Activated CD4-positive, alpha-beta memory T cell treated with anti-CD3 and anti-CD28 coated beads for 36 hours (primary cell): ENCODE measurements around the gene PPP1R3G. TPM values are rescaled to one million over a fixed set of nuclear protein-coding genes. Genes with fewer than 3 reads are reported as not detected.
"Not testable (repeated sequence)": the region's sequence is repeated elsewhere in the genome, so short reads cannot be mapped to it uniquely, and the experiment has no call there.

Experiments
- CTCF ChIA-PET: fragments of 350-600 bp; sonication (Branson Sonifier 250); formaldehyde crosslinking; loops from one replicate; lab custom pipeline; 2021; ENCODE audit warnings: antibody characterized with exemption, inconsistent platforms; lab: Charles Lee
- POLR2A ChIA-PET: fragments of 350-600 bp; sonication (Branson Sonifier 250); formaldehyde crosslinking; loops from one replicate; lab custom pipeline; 2021; ENCODE audit warnings: antibody characterized with exemption; lab: Charles Lee
- DNase-seq: peaks from one replicate; pipeline ENCODE4 v3.0.0-alpha.2; 2020
- H3K27ac Mint-ChIP-seq: one replicate; pipeline ENCODE4 v1.8.0; 2021; ENCODE audit warnings: mixed read lengths
- H3K27me3 Mint-ChIP-seq: one replicate; pipeline ENCODE4 v1.8.0; 2021; ENCODE audit warnings: mixed read lengths
- H3K36me3 Mint-ChIP-seq: one replicate; pipeline ENCODE4 v1.8.0; 2021; ENCODE audit warnings: mixed read lengths
- H3K4me1 Mint-ChIP-seq: one replicate; pipeline ENCODE4 v1.8.0; 2021; ENCODE audit warnings: low read depth, mixed read lengths
- H3K4me3 Mint-ChIP-seq: one replicate; pipeline ENCODE4 v1.8.0; 2021; ENCODE audit warnings: mild to moderate bottlenecking, mixed read lengths
- H3K9me3 Mint-ChIP-seq: one replicate; pipeline ENCODE4 v1.8.0; 2021; ENCODE audit warnings: mixed read lengths
- intact Hi-C: fragments of 100-400 bp; cut with micrococcal nuclease; formaldehyde crosslinking; loops from one replicate; pipeline ENCODE4 v1.15.1; 2023
- total RNA-seq, 2 experiments: library from RNA; stranded (reverse); gene quantifications; one replicate each; pipeline ENCODE4 v1.2.3, GENCODE V29; 2021

The PPP1R3G gene
- total RNA-seq, 2 experiments from 2014 or later = not detected

DNA sequence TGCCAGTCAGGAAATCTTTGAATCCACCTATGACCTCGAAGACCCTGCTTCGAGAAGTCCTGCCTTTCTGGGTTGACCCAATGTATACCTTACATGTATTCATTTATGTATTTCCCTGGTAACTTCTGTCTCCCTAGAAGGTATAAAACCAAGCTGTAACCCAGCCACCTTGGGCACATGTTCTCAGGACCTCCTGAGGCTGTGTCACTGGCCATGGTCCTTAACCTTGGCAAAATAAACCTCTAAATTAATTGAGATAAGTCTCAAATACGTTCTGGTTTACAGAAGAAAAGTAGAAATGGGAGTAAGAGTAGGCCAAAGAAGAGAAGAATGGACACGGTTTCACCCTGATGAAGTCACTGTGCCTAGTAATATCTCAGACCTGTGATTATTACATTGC is 30.0 kb upstream of the PPP1R3G start:
- no peak for DNase-seq
- intact Hi-C loops = no loop called here
- Mint-ChIP-seq H3K4me3 (no peak overlapping the region), H3K4me1 (no peaks in the 10 kb centered on the region), H3K36me3 (no peaks in the 10 kb centered on the region), H3K27me3 (peaks cover 7% of the 10 kb centered on the region), H3K27ac (no peak overlapping the region), H3K9me3 (peaks cover 21% of the 10 kb centered on the region)
- POLR2A ChIA-PET = no interaction called here
- CTCF ChIA-PET = no interaction called here

DNA sequence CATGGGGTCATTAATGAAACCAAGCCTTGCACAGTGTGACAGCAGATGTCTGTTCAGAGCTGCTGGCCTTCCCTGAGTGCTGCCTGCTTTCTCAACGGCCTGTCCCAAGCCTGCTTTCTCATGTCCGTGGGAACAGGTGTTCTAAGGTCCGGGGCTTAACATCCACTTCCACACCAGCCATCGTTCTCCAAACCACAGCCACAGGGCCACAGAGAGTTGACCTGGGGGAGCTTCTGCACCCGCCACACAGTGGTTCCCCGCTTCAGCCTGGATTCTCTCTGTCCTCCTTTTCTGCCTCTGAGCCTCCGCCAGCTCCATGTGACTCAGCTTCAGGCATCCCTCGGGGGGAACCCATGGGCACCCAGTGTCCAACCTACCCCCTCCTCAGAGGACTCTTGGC is 26.9 kb upstream of the PPP1R3G start:
- POLR2A ChIA-PET = no interaction called here
- H3K4me3 Mint-ChIP-seq = no peak overlapping the region
- no peaks in the 10 kb centered on the region for H3K4me1 Mint-ChIP-seq
- DNase-seq = no peak
- H3K9me3 Mint-ChIP-seq = peaks cover 3% of the 10 kb centered on the region
- no peaks in the 10 kb centered on the region for H3K36me3 Mint-ChIP-seq
- CTCF ChIA-PET = interaction anchor here (0.6 kb wide), 1 partner anchor 578 kb away, joined by 4 read pairs; no protein-coding TSS in a partner anchor
- intact Hi-C loops = no loop called here
- H3K27me3 Mint-ChIP-seq = peaks cover 7% of the 10 kb centered on the region
- no peak overlapping the region for H3K27ac Mint-ChIP-seq

DNA sequence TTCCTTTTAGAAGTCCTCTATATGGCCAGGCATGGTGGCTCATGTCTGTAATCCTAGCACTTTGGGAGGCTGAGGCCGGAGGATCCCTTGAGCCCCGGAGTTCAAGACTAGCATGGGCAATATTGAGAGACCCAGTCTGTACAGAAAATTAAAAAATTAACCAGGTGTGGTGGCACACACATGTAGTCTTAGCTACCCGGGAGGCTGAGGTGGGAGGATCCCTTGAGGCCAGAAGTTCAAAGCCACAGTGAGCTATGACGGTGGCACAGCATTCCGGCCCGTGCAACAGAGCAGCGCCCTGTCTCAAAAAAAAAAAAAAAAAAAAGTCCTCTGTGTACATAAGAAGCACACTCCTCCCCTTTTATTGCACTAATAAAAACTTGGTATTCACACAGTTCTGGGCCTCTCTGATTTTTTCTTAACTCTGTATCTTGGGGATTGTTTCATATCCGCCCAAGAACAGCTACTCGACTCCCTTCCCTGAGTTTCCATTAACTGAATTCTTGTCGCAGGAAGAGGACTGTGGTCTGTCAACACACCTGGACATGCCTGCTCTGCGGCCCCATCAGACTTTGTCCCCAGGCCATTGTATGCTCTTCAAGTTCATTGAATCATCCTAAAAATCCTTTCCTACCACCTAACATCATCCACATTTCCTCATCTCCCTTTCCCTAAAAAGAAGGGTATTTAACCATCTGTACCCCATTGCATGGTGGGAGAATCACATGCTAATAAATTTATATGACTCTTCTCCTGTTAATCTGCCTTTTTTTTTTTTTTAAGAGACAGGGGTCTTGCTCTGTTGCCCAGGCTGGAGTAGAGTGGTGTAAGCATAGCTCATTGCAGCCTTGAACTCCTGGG is 25.9 kb upstream of the PPP1R3G start:
- Mint-ChIP-seq H3K4me3 (no peak overlapping the region), H3K9me3 (peaks cover 3% of the 10 kb centered on the region), H3K36me3 (no peaks in the 10 kb centered on the region), H3K27ac (no peak overlapping the region), H3K27me3 (peaks cover 3% of the 10 kb centered on the region), H3K4me1 (no peaks in the 10 kb centered on the region)
- CTCF ChIA-PET = no interaction called here
- POLR2A ChIA-PET = no interaction called here
- intact Hi-C loops = no loop called here
- DNase-seq = no peak

DNA sequence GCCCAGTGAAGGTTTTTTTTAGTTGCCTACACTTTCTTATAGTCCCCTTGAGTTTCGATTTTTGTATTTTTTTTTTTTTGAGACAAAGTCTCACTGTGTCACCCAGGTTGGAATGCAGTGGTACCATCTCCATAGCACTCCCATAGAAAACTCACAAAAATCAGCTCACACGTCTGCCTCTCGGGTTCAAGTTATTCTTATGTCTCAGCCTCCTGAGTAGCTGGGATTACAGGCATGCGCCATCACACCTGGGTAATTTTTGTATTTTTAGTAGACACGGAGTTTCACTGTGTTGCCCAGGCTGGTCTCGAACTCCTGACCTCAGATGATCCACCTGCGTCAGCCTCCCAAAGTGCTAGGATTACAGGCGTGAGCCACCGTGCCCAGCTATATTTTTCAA is 24.7 kb upstream of the PPP1R3G start:
- H3K27me3 Mint-ChIP-seq, POLR2A ChIA-PET, H3K4me3 Mint-ChIP-seq, H3K27ac Mint-ChIP-seq, intact Hi-C loops, H3K9me3 Mint-ChIP-seq, CTCF ChIA-PET, H3K4me1 Mint-ChIP-seq, H3K36me3 Mint-ChIP-seq, DNase-seq: not testable (repeated sequence)

DNA sequence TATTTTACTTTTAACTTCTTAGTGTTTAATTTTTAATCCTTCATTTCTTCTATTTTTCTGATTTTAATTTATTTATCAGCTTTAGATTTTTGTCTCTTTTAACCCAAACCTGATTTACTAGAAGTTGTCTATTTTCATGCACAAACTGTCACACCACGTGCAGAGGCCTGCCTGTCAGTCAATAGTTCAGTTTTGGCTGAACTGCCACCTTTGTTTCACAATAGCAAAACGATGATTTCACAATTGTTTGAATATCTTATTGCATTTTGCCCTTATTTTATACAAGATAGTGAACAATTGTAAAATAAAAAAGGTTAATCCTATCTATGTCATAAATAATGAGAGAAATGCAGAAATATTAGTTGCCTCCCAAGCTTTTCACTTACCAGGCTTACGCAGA is 24.0 kb upstream of the PPP1R3G start:
- H3K4me1 Mint-ChIP-seq = no peaks in the 10 kb centered on the region
- ChIA-PET CTCF (no interaction called here), POLR2A (no interaction called here)
- no peaks in the 10 kb centered on the region for H3K9me3 Mint-ChIP-seq
- intact Hi-C loops = no loop called here
- no peak overlapping the region for H3K27ac Mint-ChIP-seq
- H3K36me3 Mint-ChIP-seq = no peaks in the 10 kb centered on the region
- no peak for DNase-seq
- H3K27me3 Mint-ChIP-seq = peaks cover 3% of the 10 kb centered on the region
- H3K4me3 Mint-ChIP-seq = no peak overlapping the region

DNA sequence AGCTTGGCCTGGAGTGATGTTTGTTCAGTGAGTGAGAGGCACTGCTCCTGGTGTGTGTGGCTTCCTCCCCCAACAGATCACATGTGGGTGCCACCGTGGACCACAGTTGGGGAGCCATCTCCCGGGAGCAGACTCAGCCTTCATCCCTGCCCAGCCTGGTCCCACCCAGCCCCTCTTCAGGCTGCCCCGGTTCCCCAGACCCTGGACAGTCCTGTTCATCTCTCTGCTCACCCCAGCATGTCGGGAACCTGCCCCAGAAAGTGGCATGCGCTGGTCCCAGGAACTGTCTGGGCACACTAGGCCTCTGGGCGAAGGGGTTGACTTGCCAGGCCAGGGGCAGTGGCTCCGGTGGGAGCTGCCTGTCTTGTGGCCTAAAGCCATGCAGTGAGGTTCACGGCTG is 21.5 kb upstream of the PPP1R3G start:
- CTCF ChIA-PET = no interaction called here
- no peaks in the 10 kb centered on the region for H3K36me3 Mint-ChIP-seq
- H3K27ac Mint-ChIP-seq = no peak overlapping the region
- no peak overlapping the region for H3K4me3 Mint-ChIP-seq
- no peak for DNase-seq
- H3K4me1 Mint-ChIP-seq = no peaks in the 10 kb centered on the region
- POLR2A ChIA-PET = no interaction called here
- H3K9me3 Mint-ChIP-seq = peaks cover 7% of the 10 kb centered on the region
- intact Hi-C loops = no loop called here
- peaks cover 3% of the 10 kb centered on the region for H3K27me3 Mint-ChIP-seq

DNA sequence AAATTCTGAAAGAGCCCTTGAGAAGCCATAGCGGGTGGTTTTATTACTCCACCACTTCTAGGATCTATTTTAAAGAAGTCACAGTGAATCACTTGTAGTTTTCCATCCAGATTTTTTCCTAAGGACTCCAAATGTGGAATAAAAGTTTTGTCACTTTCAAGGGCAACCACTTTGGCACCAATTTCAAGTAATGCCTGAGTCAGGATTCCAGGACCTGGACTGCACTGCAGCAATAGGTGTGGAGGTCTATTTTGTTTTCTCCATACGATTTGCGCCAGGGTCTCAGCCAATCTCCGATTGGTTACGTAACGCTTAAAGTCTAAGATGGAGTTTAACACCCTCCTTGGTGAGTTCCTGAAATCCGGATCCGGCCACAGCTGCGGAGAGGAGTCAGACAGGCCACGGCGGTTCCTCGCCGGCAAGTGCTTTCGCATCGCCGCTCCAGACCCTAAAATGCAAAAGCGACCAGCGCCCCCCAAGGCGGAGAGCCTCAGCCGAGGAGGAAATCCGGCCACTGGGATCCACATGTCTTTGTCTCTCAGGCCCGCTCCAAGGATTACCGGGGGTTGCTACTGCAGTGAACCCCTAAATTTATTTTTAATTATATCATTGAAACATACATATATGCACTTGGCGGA is 18.6 kb upstream of the PPP1R3G start:
- Mint-ChIP-seq H3K27ac (no peak overlapping the region), H3K27me3 (no peaks in the 10 kb centered on the region), H3K4me1 (no peaks in the 10 kb centered on the region), H3K36me3 (no peaks in the 10 kb centered on the region), H3K9me3 (peaks cover 7% of the 10 kb centered on the region), H3K4me3 (no peak overlapping the region)
- ChIA-PET POLR2A (no interaction called here), CTCF (no interaction called here)
- no peak for DNase-seq
- intact Hi-C loops = no loop called here

DNA sequence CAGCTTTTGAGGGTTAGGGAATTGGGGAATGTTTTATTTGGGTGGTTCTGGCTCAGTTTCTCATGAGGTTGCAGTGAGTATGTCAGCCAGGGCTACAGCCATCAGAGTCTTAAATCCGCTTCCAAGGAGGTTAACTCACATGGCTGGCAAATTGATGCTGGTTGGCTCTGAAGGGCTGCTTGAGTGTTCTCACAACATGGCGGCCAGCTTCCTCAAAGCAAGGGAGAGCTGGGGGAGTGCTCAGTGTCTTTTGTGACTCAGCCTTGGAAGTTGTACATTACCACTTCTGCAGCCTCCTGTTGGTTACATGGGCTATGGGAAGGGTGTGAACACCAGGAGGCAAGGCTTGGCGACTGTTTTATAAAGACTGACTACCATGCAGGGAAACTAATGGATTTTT is 17.8 kb upstream of the PPP1R3G start:
- intact Hi-C loops = no loop called here
- Mint-ChIP-seq H3K9me3 (peaks cover 7% of the 10 kb centered on the region), H3K36me3 (no peaks in the 10 kb centered on the region), H3K27ac (no peak overlapping the region), H3K4me1 (peaks cover 2% of the 10 kb centered on the region), H3K27me3 (no peaks in the 10 kb centered on the region), H3K4me3 (no peak overlapping the region)
- ChIA-PET POLR2A (no interaction called here), CTCF (no interaction called here)
- no peak for DNase-seq

DNA sequence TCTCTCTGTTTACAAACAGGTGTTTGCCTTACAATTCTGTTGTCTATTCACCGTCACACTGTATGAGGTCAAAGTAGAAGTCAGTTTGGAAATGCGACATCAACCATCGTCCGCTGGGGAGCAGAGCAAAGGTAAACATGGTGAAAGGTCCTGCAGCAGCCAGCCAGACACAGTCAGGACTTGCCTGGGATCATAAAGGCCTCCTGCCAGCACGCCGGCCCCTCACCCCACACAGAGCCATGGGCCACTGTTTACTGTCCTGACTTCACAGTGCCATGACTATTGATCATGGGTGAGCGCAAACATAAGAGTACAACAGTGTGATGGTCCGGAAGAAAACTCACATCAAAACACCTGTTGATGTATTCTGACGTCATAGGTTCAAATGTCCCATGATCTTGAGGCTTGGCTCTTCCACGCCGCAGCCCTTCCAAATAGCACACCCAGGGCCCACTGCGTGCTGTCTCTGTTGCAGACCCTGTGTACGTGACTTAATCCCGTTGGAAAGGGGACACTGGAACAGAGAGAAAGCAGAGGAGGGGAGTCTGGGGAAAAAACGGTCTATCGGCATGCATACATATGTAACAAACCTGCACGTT is 16.9 kb upstream of the PPP1R3G start:
- ChIA-PET CTCF (no interaction called here), POLR2A (no interaction called here)
- H3K4me1 Mint-ChIP-seq = peaks cover 5% of the 10 kb centered on the region
- DNase-seq = no peak
- H3K27ac Mint-ChIP-seq = no peak overlapping the region
- H3K27me3 Mint-ChIP-seq = no peaks in the 10 kb centered on the region
- H3K9me3 Mint-ChIP-seq = peaks cover 7% of the 10 kb centered on the region
- no peaks in the 10 kb centered on the region for H3K36me3 Mint-ChIP-seq
- H3K4me3 Mint-ChIP-seq = no peak overlapping the region
- intact Hi-C loops = no loop called here

DNA sequence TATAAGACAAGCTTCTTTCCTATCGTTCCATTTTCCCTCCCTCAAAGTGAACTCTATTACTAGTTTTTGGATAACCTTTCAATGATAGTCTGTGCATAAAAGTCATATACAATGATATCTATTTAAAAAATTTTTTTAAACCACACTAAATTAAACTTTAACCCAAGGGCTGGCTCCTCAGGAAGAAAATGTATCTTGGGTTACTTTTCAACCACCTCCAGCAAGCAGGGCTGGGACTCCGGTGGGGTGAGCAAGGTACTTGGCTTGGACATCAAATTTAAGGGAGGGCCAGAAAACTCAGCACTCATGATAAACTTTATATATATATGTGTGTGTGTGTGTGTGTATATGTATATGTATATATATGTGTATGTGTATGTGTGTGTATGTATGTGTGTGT is 13.9 kb upstream of the PPP1R3G start:
- Mint-ChIP-seq H3K9me3 (peaks cover 7% of the 10 kb centered on the region), H3K4me3 (no peak overlapping the region), H3K27me3 (peaks cover 8% of the 10 kb centered on the region), H3K4me1 (peaks cover 5% of the 10 kb centered on the region), H3K27ac (no peak overlapping the region), H3K36me3 (no peaks in the 10 kb centered on the region)
- CTCF ChIA-PET = no interaction called here
- no peak for DNase-seq
- POLR2A ChIA-PET = no interaction called here
- intact Hi-C loops = no loop called here

DNA sequence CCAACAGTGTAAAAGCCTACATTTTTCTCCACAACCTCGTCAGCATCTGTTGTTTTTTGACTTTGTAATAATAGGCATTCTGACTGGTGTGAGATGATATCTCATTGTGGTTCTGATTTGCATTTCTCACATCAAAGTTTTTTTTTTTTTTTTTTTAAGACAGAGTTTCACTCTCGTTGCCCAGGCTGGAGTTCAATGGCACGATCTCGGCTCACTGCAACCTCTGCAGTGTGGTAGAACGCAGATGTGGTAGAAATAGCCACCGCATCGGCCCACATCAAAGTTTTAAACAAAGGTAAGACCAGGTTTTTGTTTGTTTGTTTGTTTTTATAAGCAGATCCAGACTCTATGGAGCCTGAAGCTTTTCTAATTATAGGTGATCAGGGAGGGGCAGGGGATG is 12.7 kb upstream of the PPP1R3G start:
- H3K27me3 Mint-ChIP-seq = peaks cover 11% of the 10 kb centered on the region
- peak; percentile 20 for DNase-seq
- POLR2A ChIA-PET = no interaction called here

DNA sequence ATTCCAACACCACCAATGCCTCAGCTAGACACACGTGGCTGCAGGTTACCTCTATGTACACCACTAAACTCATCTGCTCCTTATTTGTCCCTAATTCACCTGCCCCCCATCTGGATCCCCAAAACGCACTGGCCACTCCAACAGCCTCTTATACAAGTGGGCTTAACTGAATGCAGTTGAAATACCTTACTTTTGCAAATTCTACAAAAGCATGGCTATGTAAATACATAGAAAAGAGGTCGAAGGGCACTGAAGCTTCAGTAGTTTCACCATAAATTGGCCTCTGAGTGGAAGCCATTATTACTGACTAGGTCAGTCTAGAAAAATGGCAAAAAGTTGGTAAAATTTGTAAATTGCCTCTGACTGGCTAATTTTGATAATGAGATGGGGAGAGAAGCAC is 11.1 kb upstream of the PPP1R3G start:
- no peak for DNase-seq
- no peak overlapping the region for H3K27ac Mint-ChIP-seq
- peaks cover 11% of the 10 kb centered on the region for H3K27me3 Mint-ChIP-seq
- no peaks in the 10 kb centered on the region for H3K9me3 Mint-ChIP-seq
- no peak overlapping the region for H3K4me3 Mint-ChIP-seq
- peaks cover 5% of the 10 kb centered on the region for H3K4me1 Mint-ChIP-seq
- ChIA-PET CTCF (no interaction called here), POLR2A (no interaction called here)
- intact Hi-C loops = no loop called here
- H3K36me3 Mint-ChIP-seq = no peaks in the 10 kb centered on the region

More for the DNA sequence above, 12.7 kb upstream of the PPP1R3G start:
- CTCF ChIA-PET = no interaction called here
- H3K9me3 Mint-ChIP-seq = peaks cover 1% of the 10 kb centered on the region
- no peak overlapping the region for H3K4me3 Mint-ChIP-seq
- H3K4me1 Mint-ChIP-seq = peaks cover 5% of the 10 kb centered on the region
- intact Hi-C loops = no loop called here
- no peaks in the 10 kb centered on the region for H3K36me3 Mint-ChIP-seq
- no peak overlapping the region for H3K27ac Mint-ChIP-seq
